Body of pancreas (tissue), 4 donors: ENCODE results near the gene CHN2. TPM values are rescaled to one million over a fixed set of nuclear protein-coding genes. Genes with fewer than 3 reads are reported as not detected.

Source experiments
- ATAC-seq: fragments of 150-250 bp; one replicate; pipeline ENCODE4 v1.9.1; 2016
- DNase-seq, 4 donors: peaks; one replicate each; pipeline ENCODE4 v3.0.0-alpha.2; 2019
- H3K27ac ChIP-seq, 4 donors: fragments of 200-600 bp; sonication (generic); 1 replicate in 3 of 4; 2 replicates in 1 of 4; pipeline versions ENCODE4 v1.5.1 to v1.6.1; 2016 to 2019; ENCODE audit warnings: mild to moderate bottlenecking in 1 of 4, mixed read lengths in 1 of 4, moderate library complexity in 1 of 4
- H3K27me3 ChIP-seq, 2 donors: fragments of 200-600 bp; sonication (generic); one replicate each; pipeline ENCODE4 v1.6.0; 2016; ENCODE audit warnings: mild to moderate bottlenecking in 1 of 2
- H3K36me3 ChIP-seq, 2 donors: fragments of 200-600 bp; sonication (generic); replicated peaks in 1 of 2; 2 replicates each; pipeline ENCODE4 v1.5.1; 2016; ENCODE audit warnings: low read depth in 2 of 2; ENCODE audit not compliant: insufficient read depth in 1 of 2
- H3K4me1 ChIP-seq: fragments of 200-600 bp; sonication (generic); one replicate; pipeline ENCODE4 v1.6.0; 2016
- H3K4me3 ChIP-seq, 2 donors: fragments of 200-600 bp; sonication (generic); 1 replicate in 1 of 2; 2 replicates in 1 of 2; pipeline ENCODE4 v1.5.1; 2016 to 2019
- H3K9me3 ChIP-seq, 3 donors: fragments of 200-600 bp; sonication (generic); 1 replicate in 2 of 3; 2 replicates in 1 of 3; pipeline ENCODE4 v1.5.1; 2016
- POLR2A ChIP-seq, 3 donors: fragments of 450-650 bp; IDR thresholded peaks; one replicate each; pipeline ENCODE4 v1.6.1; 2016; ENCODE audit warnings: antibody characterized with exemption in 3 of 3, mild to moderate bottlenecking in 2 of 3
- WGBS, 2 donors: methylation state at CpG; one replicate each; pipeline ENCODE4 v1.1.5; 2017; 5-methylcytosine and 5-hydroxymethylcytosine counted together
- intact Hi-C: fragments of 100-400 bp; cut with DNase I; formaldehyde crosslinking; loops from one replicate; pipeline ENCODE4 v1.15.1; 2023
- total RNA-seq, 2 donors: library from RNA; depleted of rRNA; stranded (reverse); fragments of >200 nt; gene quantifications; one replicate each; pipeline ENCODE4 v1.1.0, GENCODE V29; 2016
- TF ChIP-seq, protein P1 (sequence below), 7 experiments: fragments of 450-650 bp in 4 of 7; fragments of 200-600 bp in 3 of 7; sonication (generic) in 3 of 7; IDR thresholded peaks; one replicate each; pipeline ENCODE4 v1.5.1; 2016 to 2019; ENCODE audit warnings: antibody characterized with exemption in 7 of 7

CHN2 gene
- total RNA-seq, 2 donors from 2014 or later = 55.7 to 58.6 TPM

DNA sequence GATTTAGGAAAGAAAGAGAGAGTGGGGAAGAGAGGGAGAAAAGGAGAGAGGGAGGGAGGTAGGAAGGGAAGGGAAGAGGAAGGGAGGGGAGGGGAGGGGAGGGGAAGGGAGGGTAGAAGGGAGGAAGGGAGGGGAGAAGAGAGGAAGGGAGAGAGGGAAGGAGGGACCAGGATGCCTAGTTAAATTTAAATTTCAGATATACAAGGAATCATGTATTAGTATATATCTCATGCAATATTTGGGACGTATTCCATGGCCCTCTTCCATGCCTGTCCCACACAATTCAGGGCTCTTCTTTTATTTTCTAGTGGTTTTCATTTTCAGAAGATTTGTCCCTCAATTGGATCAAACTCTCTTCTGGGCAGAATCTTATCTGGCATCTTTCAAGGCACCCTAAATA is 196.7 kb downstream of the CHN2 start:
- Histone ChIP-seq H3K9me3 (no peaks in the 10 kb centered on the region), H3K4me1 (no peaks in the 10 kb centered on the region), H3K4me3 (no peak overlapping the region), H3K36me3 (no peaks in the 10 kb centered on the region), H3K27ac (no peak overlapping the region), H3K27me3 (no peaks in the 10 kb centered on the region)
- intact Hi-C loops = no loop called here
- DNase-seq = no peak
- ATAC-seq = no peak
- WGBS, 2 donors = 76 to 78% methylated on average over 1 of the region's 1 CpG
- no peak for TF ChIP-seq POLR2A (IDR thresholded peaks at IDR 0.05)

DNA sequence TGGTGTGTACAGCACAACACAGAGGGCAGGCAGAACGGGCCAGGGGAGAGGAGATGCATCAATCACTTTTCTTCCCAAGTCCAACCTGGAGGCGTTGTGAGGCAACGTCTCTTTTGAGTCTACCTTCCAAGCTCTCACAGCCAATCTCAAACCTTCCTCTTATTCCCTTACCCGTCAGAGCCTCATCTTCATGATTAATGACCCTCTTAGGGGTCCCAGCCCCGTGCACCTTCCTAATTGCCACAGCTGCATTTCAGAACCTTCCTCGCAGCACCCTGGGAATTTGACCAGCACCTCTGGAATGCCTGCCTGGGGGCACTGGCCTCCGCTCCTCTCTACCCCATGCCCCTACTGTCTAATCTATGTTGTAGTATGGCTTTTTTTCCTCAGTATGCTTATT is 199.7 kb downstream of the CHN2 start:
- H3K9me3 ChIP-seq = no peaks in the 10 kb centered on the region
- H3K36me3 ChIP-seq = no peaks in the 10 kb centered on the region
- H3K4me1 ChIP-seq = peaks cover 15% of the 10 kb centered on the region
- intact Hi-C loops = no loop called here
- ATAC-seq = no peak
- DNase-seq = no peak
- WGBS, 2 donors = 91% methylated on average over 7 of the region's 7 CpGs
- TF ChIP-seq, protein P1, sequence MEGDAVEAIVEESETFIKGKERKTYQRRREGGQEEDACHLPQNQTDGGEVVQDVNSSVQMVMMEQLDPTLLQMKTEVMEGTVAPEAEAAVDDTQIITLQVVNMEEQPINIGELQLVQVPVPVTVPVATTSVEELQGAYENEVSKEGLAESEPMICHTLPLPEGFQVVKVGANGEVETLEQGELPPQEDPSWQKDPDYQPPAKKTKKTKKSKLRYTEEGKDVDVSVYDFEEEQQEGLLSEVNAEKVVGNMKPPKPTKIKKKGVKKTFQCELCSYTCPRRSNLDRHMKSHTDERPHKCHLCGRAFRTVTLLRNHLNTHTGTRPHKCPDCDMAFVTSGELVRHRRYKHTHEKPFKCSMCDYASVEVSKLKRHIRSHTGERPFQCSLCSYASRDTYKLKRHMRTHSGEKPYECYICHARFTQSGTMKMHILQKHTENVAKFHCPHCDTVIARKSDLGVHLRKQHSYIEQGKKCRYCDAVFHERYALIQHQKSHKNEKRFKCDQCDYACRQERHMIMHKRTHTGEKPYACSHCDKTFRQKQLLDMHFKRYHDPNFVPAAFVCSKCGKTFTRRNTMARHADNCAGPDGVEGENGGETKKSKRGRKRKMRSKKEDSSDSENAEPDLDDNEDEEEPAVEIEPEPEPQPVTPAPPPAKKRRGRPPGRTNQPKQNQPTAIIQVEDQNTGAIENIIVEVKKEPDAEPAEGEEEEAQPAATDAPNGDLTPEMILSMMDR (IDR thresholded peaks at IDR 0.05) = no peak
- TF ChIP-seq POLR2A (IDR thresholded peaks at IDR 0.05) = no peak
- no peaks in the 10 kb centered on the region for H3K27me3 ChIP-seq
- no peak overlapping the region for H3K27ac ChIP-seq
- H3K4me3 ChIP-seq = no peak overlapping the region

DNA sequence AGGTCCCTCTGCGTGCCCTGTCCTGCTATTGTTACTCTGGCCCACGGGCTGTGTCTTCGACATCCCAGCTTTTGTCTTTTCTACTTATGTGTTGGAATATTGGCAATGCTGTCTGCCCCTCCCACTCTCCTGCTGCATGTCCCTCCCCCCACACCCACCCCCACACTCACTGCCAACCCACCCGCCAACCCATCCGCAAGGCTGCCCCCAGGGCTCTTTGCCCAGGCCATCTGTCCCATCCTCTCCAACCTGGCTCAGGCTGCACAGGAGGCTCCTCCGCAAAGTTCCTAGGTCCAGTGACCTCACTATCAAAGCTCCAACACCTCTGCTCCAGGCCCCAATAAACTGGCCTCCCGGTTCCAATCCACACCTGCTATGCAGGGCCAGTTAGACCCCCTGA is 202.0 kb downstream of the CHN2 start:
- Histone ChIP-seq H3K4me1 (peaks cover 15% of the 10 kb centered on the region), H3K27me3 (no peaks in the 10 kb centered on the region), H3K9me3 (no peaks in the 10 kb centered on the region), H3K36me3 (no peaks in the 10 kb centered on the region), H3K27ac (no peak overlapping the region), H3K4me3 (no peak overlapping the region)
- intact Hi-C loops = no loop called here
- 92 to 96% methylated on average over 7 of the region's 7 CpGs for WGBS, 2 donors
- TF ChIP-seq, protein P1 (IDR thresholded peaks at IDR 0.05) = no peak
- TF ChIP-seq POLR2A (IDR thresholded peaks at IDR 0.05) = no peak
- DNase-seq (no peak), ATAC-seq (no peak)

DNA sequence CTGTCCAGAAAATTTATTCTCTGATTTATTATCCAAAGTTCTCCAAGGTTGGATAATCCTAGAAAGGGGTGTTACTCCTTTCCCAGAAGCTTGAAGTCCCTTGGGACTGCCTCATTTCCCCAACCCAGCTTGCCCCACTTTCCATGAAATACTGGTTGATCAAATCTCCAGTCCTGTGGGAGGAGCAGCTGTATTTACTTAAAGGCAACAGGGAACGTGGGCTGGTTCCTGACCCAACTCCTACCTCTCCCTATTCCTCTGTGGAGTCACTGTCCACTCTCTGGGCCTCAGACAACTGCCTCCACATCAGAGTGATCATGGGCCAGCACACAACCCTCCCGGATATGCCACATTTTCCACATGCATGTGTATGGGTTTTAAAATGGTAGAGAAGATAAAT is 202.8 kb downstream of the CHN2 start:
- 41 to 58% methylated on average over 2 of the region's 2 CpGs for WGBS, 2 donors
- no peak for TF ChIP-seq POLR2A (IDR thresholded peaks at IDR 0.05)
- H3K4me3 ChIP-seq = no peak overlapping the region
- no peaks in the 10 kb centered on the region for H3K36me3 ChIP-seq
- no peaks in the 10 kb centered on the region for H3K27me3 ChIP-seq
- no peaks in the 10 kb centered on the region for H3K9me3 ChIP-seq
- peaks cover 15% of the 10 kb centered on the region for H3K4me1 ChIP-seq
- ATAC-seq = peak; percentile 43
- DNase-seq = no peak
- no peak overlapping the region for H3K27ac ChIP-seq
- intact Hi-C loops = no loop called here

DNA sequence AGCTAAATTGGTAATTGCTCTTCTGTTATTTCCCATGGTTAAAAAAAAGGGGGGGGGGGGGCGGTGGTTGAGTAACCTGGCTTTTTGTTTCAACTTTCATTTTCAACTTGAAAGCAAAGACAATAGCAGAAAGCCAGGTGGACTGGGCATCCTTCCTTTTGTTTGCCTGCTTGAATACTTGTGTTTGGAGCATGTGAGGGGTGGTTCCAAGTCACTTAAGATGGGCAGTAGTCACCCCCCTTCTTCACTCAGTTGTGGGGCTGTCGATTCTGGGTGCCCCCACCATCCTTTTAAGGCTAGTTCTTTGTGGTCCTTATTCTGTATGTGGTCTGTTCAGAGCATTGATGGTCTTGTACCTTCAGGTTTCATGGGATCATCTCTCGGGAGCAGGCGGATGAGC is 203.4 kb downstream of the CHN2 start:
- no peak for ATAC-seq
- H3K4me3 ChIP-seq = no peak overlapping the region
- intact Hi-C loops = no loop called here
- H3K4me1 ChIP-seq = peaks cover 15% of the 10 kb centered on the region
- no peaks in the 10 kb centered on the region for H3K9me3 ChIP-seq
- no peaks in the 10 kb centered on the region for H3K36me3 ChIP-seq
- TF ChIP-seq, protein P1 (IDR thresholded peaks at IDR 0.05) = no peak
- TF ChIP-seq POLR2A (IDR thresholded peaks at IDR 0.05) = no peak
- no peak overlapping the region for H3K27ac ChIP-seq
- 73 to 89% methylated on average over 4 of the region's 4 CpGs for WGBS, 2 donors
- DNase-seq = no peak
- H3K27me3 ChIP-seq = no peaks in the 10 kb centered on the region

DNA sequence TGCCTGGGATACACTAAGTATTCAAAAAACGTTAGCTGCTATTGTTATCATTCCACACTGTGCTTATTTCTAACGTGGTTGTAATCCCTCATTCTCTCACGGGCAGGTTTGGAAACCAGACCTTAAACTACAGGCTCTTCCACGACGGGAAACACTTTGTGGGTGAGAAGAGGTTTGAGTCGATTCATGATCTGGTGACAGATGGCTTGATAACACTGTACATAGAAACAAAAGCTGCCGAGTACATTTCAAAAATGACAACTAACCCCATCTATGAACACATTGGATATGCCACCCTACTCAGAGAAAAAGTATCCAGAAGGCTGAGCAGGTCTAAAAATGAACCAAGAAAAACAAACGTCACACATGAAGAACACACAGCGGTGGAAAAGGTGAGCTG is 205.9 kb downstream of the CHN2 start:
- WGBS, 2 donors = 79 to 81% methylated on average over 9 of the region's 9 CpGs
- no peaks in the 10 kb centered on the region for H3K27me3 ChIP-seq
- intact Hi-C loops = no loop called here
- DNase-seq (no peak), ATAC-seq (no peak)
- H3K4me1 ChIP-seq = peaks cover 15% of the 10 kb centered on the region
- no peak overlapping the region for H3K4me3 ChIP-seq
- no peaks in the 10 kb centered on the region for H3K36me3 ChIP-seq
- no peaks in the 10 kb centered on the region for H3K9me3 ChIP-seq
- no peak overlapping the region for H3K27ac ChIP-seq
- no peak for TF ChIP-seq POLR2A (IDR thresholded peaks at IDR 0.05)
- TF ChIP-seq, protein P1 (IDR thresholded peaks at IDR 0.05) = no peak
